Heart right ventricle (tissue), 16 donors: ENCODE data around the gene PADI3. TPM values are rescaled to one million over a fixed set of nuclear protein-coding genes. Genes with fewer than 3 reads are reported as not detected.

Experiments used
- ATAC-seq, 8 donors: fragments of 200-7000 bp; cut with Tn5 transposase; one replicate each; pipeline ENCODE4 v1.9.1; 2020; ENCODE audit warnings: mild to moderate bottlenecking in 8 of 8, moderate library complexity in 8 of 8, moderate number of reproducible peaks in 1 of 8
- DNase-seq, 2 donors: peaks; one replicate each; pipeline ENCODE4 v3.0.0-alpha.2; 2020
- H3K27ac ChIP-seq, 10 donors: fragments of 200-600 bp; sonication (generic) in 2 of 10; one replicate each; pipeline versions ENCODE4 v1.5.0 to v1.8.0; 2020 to 2022; ENCODE audit warnings: mild to moderate bottlenecking in 3 of 10
- H3K27me3 ChIP-seq, 7 donors: fragments of 200-600 bp; one replicate each; pipeline ENCODE4 v1.8.0; 2021 to 2022; ENCODE audit warnings: mild to moderate bottlenecking in 2 of 7
- H3K36me3 ChIP-seq, 9 donors: fragments of 200-600 bp; sonication (generic) in 1 of 9; one replicate each; pipeline versions ENCODE4 v1.5.0 to v1.8.0; 2020 to 2022; ENCODE audit warnings: mild to moderate bottlenecking in 2 of 9
- H3K4me1 ChIP-seq, 9 donors: fragments of 200-600 bp; sonication (generic) in 1 of 9; one replicate each; pipeline versions ENCODE4 v1.5.0 to v1.8.0; 2020 to 2022; ENCODE audit warnings: mild to moderate bottlenecking in 4 of 9
- H3K4me3 ChIP-seq, 10 donors: fragments of 200-600 bp; sonication (generic) in 2 of 10; one replicate each; pipeline versions ENCODE4 v1.5.0 to v1.8.0; 2020 to 2022; ENCODE audit warnings: mild to moderate bottlenecking in 7 of 10, moderate library complexity in 2 of 10
- H3K9me3 ChIP-seq, 11 donors: fragments of 200-600 bp in 10 of 11; sonication (generic) in 2 of 11; one replicate each; pipeline versions ENCODE4 v1.5.0 to v1.8.0; 2013 to 2022; ENCODE audit warnings: mild to moderate bottlenecking in 2 of 11, control low read depth in 1 of 11, moderate library complexity in 1 of 11
- WGBS, 2 donors: extraction: QIAGEN DNeasy Blood & Tissue Kit; methylation state at CpG; one replicate each; pipeline ENCODE4 v1.1.7; 2013; ENCODE audit warnings: inconsistent platforms in 1 of 2; 5-methylcytosine and 5-hydroxymethylcytosine counted together
- intact Hi-C, 10 donors: fragments of 100-400 bp; cut with DNase I; formaldehyde crosslinking; loops; one replicate each; pipeline versions ENCODE4 v1.11.1 to v1.14.2; 2022
- polyA plus RNA-seq, 2 donors: library from polyadenylated mRNA; stranded (reverse); fragments of 200-250 nt; gene quantifications; one replicate each; pipeline ENCODE4 v1.2.3, GENCODE V29; 2013
- total RNA-seq, 10 donors: library from RNA; stranded (reverse); fragmentation: NEBNext Ultra II Directional in 3 of 10; extraction: Animal tissue kit (Norgen Biotek cat#: 25700) in 3 of 10; gene quantifications; one replicate each; pipeline versions ENCODE4 v1.2.1 to v1.2.4, GENCODE V29; 2021 to 2023
- TF ChIP-seq, protein P1 (sequence below), 9 donors: fragments of 200-600 bp; sonication (generic) in 2 of 9; IDR thresholded peaks; one replicate each; pipeline versions ENCODE4 v1.5.0 to v1.8.0; 2021 to 2022; ENCODE audit warnings: antibody characterized with exemption in 9 of 9, mild to moderate bottlenecking in 5 of 9, moderate library complexity in 1 of 9
- donor health status: Arrhythmogenic right ventricular cardiomyopathy.
- donor health status: ischemic (EF 13 %, LVEDD 7.1; RV severe dilation, severe dysfunction).
- donor health status: healthy with polysubstance abuse.
- donor health status: DM: no; HTN: yes; CAD: no.
- donor health status: DM: no; HTN: no; CAD: no.
- donor health status: ischemic (EF 25% LVEDD 6.9; RV normal size, moderate dysfunction).
- donor health status: ischemic (EF 25% LVEDD 5.7; RV mildly dilated, moderate dysfunction).
- donor health status: healthy.
- donor health status: DM: yes; HTN: yes; CAD: no.
- donor health status: Ischemic cardiomyopathy.
- donor health status: ischemic (EF 35%, LVEDD 5.7; RV mildly dilated, moderate dysfunction).
- donor health status: nonischemic (EF 11% LVEDD 7.7; RV severe dilation, severe dysfunction).
- donor health status: DM: yes; HTN: yes; CAD: no.
- donor health status: PGD.
- donor health status: ischemic (EF 29% LVEDD 5.4; RV normal size, mild dysfunction).
- donor health status: nonischemic (EF 23%, LVEDD 6.1; RV moderate dilation, normal function).

PADI3 gene
- total and polyA plus RNA-seq, 12 donors, result not detected

- no peaks in the 10 kb centered on the region for H3K36me3 ChIP-seq
- 51 to 74% methylated on average over 5 of the region's 5 CpGs for WGBS, 2 donors
- no peak overlapping the region for H3K27ac ChIP-seq
- DNase-seq (no peak), ATAC-seq (no peak)
- intact Hi-C loops, result no loop called here
- TF ChIP-seq, protein P1, sequence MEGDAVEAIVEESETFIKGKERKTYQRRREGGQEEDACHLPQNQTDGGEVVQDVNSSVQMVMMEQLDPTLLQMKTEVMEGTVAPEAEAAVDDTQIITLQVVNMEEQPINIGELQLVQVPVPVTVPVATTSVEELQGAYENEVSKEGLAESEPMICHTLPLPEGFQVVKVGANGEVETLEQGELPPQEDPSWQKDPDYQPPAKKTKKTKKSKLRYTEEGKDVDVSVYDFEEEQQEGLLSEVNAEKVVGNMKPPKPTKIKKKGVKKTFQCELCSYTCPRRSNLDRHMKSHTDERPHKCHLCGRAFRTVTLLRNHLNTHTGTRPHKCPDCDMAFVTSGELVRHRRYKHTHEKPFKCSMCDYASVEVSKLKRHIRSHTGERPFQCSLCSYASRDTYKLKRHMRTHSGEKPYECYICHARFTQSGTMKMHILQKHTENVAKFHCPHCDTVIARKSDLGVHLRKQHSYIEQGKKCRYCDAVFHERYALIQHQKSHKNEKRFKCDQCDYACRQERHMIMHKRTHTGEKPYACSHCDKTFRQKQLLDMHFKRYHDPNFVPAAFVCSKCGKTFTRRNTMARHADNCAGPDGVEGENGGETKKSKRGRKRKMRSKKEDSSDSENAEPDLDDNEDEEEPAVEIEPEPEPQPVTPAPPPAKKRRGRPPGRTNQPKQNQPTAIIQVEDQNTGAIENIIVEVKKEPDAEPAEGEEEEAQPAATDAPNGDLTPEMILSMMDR (IDR thresholded peaks at IDR 0.05), result no peak
- no peaks in the 10 kb centered on the region for H3K9me3 ChIP-seq
- H3K4me1 ChIP-seq, result peaks cover 0 to 24% (median 0%) of the 10 kb centered on the region in 9 donors
- peaks cover 0 to 70% (median 53%) of the 10 kb centered on the region in 7 donors for H3K27me3 ChIP-seq
- no peak overlapping the region for H3K4me3 ChIP-seq
These were observed 39.5 kb upstream of the PADI3 start for GRCh38 chr1:17209430-17209829.

GRCh38 chr1:17210176-17210575, 38.7 kb upstream of the PADI3 start:
- Histone ChIP-seq H3K4me1 (peaks cover 0 to 24% (median 0%) of the 10 kb centered on the region in 9 donors), H3K4me3 (no peak overlapping the region), H3K36me3 (no peaks in the 10 kb centered on the region), H3K27me3 (peaks cover 0 to 70% (median 53%) of the 10 kb centered on the region in 7 donors), H3K9me3 (no peaks in the 10 kb centered on the region), H3K27ac (no peak overlapping the region)
- DNase-seq (no peak), ATAC-seq (no peak)
- intact Hi-C loops, result no loop called here
- TF ChIP-seq, protein P1 (IDR thresholded peaks at IDR 0.05), result no peak
- 86 to 87% methylated on average over 8 of the region's 8 CpGs for WGBS, 2 donors

DNA sequence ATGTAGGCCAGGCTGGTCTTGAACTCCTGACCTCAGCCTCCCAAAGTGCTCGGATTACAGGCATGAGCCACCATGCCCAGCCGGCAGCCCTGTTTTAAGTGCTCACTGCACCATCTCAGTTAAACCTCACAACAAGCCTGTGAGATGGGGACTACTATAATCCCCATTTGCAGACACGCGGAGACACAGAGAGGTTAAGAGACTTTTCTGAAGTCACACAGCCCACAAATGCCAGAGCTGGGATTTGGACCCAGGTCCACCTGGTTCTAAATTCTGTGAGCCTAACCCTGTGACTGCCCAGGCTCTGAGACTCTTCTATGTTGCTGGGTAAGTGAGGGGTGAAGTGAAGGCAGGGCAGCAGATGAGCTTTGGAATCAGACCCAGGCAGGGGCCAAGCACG, 37.5 kb upstream of the PADI3 start:
- intact Hi-C loops, result no loop called here

DNA sequence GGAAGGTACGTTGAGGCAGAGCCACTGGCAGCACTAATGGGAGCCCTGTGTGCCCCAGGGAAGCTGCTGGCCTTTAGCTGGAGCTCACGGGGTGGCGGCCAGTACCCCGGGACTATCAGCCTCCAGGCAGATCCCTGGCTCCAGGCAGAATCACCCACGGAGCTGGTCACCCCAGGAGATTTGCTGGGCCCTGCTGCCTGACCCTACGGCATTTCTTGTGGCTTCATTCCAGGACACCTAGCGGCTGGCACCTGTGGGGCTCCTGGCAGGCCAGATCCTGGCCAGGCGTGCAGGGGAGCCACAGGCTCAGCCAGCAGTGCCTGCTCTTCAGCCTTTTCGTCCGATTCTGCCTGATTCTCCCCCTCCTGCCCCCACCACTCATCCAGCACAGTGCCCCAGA, 36.9 kb upstream of the PADI3 start:
- H3K27me3 ChIP-seq, result peaks cover 0 to 69% (median 52%) of the 10 kb centered on the region in 7 donors
- no peak for DNase-seq
- no peak for ATAC-seq
- 68 to 70% methylated on average over 10 of the region's 10 CpGs for WGBS, 2 donors
- intact Hi-C loops, result no loop called here
- no peak overlapping the region for H3K27ac ChIP-seq
- H3K4me1 ChIP-seq, result peaks cover 0 to 24% (median 0%) of the 10 kb centered on the region in 9 donors
- H3K36me3 ChIP-seq, result no peaks in the 10 kb centered on the region
- no peak overlapping the region for H3K4me3 ChIP-seq
- TF ChIP-seq, protein P1 (IDR thresholded peaks at IDR 0.05), result no peak
- H3K9me3 ChIP-seq, result no peaks in the 10 kb centered on the region

More for the DNA sequence above, 37.5 kb upstream of the PADI3 start:
- Histone ChIP-seq H3K27me3 (peaks cover 0 to 69% (median 53%) of the 10 kb centered on the region in 7 donors), H3K36me3 (no peaks in the 10 kb centered on the region), H3K4me1 (peaks cover 0 to 24% (median 0%) of the 10 kb centered on the region in 9 donors), H3K4me3 (no peak overlapping the region), H3K9me3 (no peaks in the 10 kb centered on the region), H3K27ac (no peak overlapping the region)
- WGBS, 2 donors, result 91 to 97% methylated on average over 5 of the region's 5 CpGs
- ATAC-seq (no peak), DNase-seq (no peak)
- TF ChIP-seq, protein P1 (IDR thresholded peaks at IDR 0.05), result no peak
